HG03378 (cell line): Measurements from ENCODE around the gene PTPRG.

Experiments used
- ATAC-seq: cut with Tn5 transposase; IDR thresholded peaks from one replicate; pipeline ENCODE4 v1.9.1; 2021; ENCODE audit warnings: mild to moderate bottlenecking, moderate library complexity; ENCODE audit not compliant: unreplicated experiment

Gene PTPRG

GRCh38 chr3:62128051-62128450 lies 566.7 kb downstream of the PTPRG start:
- ATAC-seq, result no peak

- no peak for ATAC-seq
Measured at GRCh38 chr3:62128681-62129080, 567.3 kb downstream of the PTPRG start.

- no peak for ATAC-seq
Measured at GRCh38 chr3:62131050-62131449, 569.7 kb downstream of the PTPRG start.

- no peak for ATAC-seq
Measured at GRCh38 chr3:62131620-62132019, 570.2 kb downstream of the PTPRG start.

GRCh38 chr3:62132027-62132602 lies 570.7 kb downstream of the PTPRG start:
- ATAC-seq, result no peak

GRCh38 chr3:62133015-62133414 lies 571.6 kb downstream of the PTPRG start:
- ATAC-seq, result no peak

- ATAC-seq, result no peak
Measured at GRCh38 chr3:62134061-62134496, 572.7 kb downstream of the PTPRG start.

GRCh38 chr3:62135741-62136140 lies 574.4 kb downstream of the PTPRG start:
- no peak for ATAC-seq

GRCh38 chr3:62139957-62140356 lies 578.6 kb downstream of the PTPRG start:
- no peak for ATAC-seq

- no peak for ATAC-seq
Measured at GRCh38 chr3:62142331-62143085, 581.1 kb downstream of the PTPRG start.

GRCh38 chr3:62143843-62144450 lies 582.6 kb downstream of the PTPRG start:
- ATAC-seq, result no peak

GRCh38 chr3:62144482-62144881 lies 583.1 kb downstream of the PTPRG start:
- ATAC-seq, result no peak

GRCh38 chr3:62145086-62145757 lies 583.9 kb downstream of the PTPRG start:
- ATAC-seq, result no peak

- no peak for ATAC-seq
Measured at GRCh38 chr3:62149539-62149938, 588.2 kb downstream of the PTPRG start.

GRCh38 chr3:62149962-62150361 lies 588.6 kb downstream of the PTPRG start:
- ATAC-seq, result no peak

GRCh38 chr3:62151591-62151990 lies 590.2 kb downstream of the PTPRG start:
- no peak for ATAC-seq

- no peak for ATAC-seq
Measured at GRCh38 chr3:62153231-62153630, 591.9 kb downstream of the PTPRG start.

- no peak for ATAC-seq
Measured at GRCh38 chr3:62154457-62155148, 593.2 kb downstream of the PTPRG start.

GRCh38 chr3:62159056-62159708 lies 597.8 kb downstream of the PTPRG start:
- ATAC-seq, result no peak

GRCh38 chr3:62159709-62160092 lies 598.3 kb downstream of the PTPRG start:
- no peak for ATAC-seq

GRCh38 chr3:62161371-62161770 lies 600.0 kb downstream of the PTPRG start:
- ATAC-seq, result no peak
